KMS-11 (cell line): ENCODE results near the gene RTL10.
"Not testable (repeated sequence)": the region's sequence is repeated elsewhere in the genome, so short reads cannot be mapped to it uniquely, and the experiment has no call there.

Source experiments
- H2AFZ ChIP-seq: fragments of 200-600 bp; sonication (generic); 2 replicates; pipeline ENCODE4 v1.6.1; 2016; ENCODE audit warnings: antibody characterized with exemption, mixed run types, low read depth
- H3K27ac ChIP-seq: fragments of 200-600 bp; sonication (generic); 2 replicates; pipeline ENCODE4 v1.6.1; 2016; ENCODE audit warnings: mild to moderate bottlenecking, mixed run types
- H3K27me3 ChIP-seq: fragments of 200-600 bp; sonication (generic); 2 replicates; pipeline ENCODE4 v1.6.1; 2017; ENCODE audit warnings: mild to moderate bottlenecking, low read depth, mixed run types, moderate library complexity; ENCODE audit not compliant: insufficient read depth
- H3K36me3 ChIP-seq: fragments of 200-600 bp; sonication (generic); 2 replicates; pipeline ENCODE4 v1.6.1; 2017; ENCODE audit warnings: mild to moderate bottlenecking, mixed run types; ENCODE audit not compliant: insufficient read depth
- H3K4me1 ChIP-seq: fragments of 200-600 bp; sonication (generic); 2 replicates; pipeline ENCODE4 v1.6.1; 2016; ENCODE audit warnings: mild to moderate bottlenecking, low read depth, mixed run types; ENCODE audit not compliant: poor library complexity, severe bottlenecking
- H3K4me2 ChIP-seq: fragments of 200-600 bp; sonication (generic); 2 replicates; pipeline ENCODE4 v1.7.0; 2016; ENCODE audit warnings: mild to moderate bottlenecking, mixed run types
- H3K4me3 ChIP-seq: fragments of 200-600 bp; sonication (generic); IDR thresholded peaks from 2 replicates; pipeline ENCODE4 v1.6.1; 2017; ENCODE audit warnings: low read depth, low read length, mixed read lengths; ENCODE audit not compliant: insufficient read depth
- H3K79me2 ChIP-seq: fragments of 200-600 bp; sonication (generic); 2 replicates; pipeline ENCODE4 v1.6.1; 2016; ENCODE audit warnings: low read depth, mixed run types; ENCODE audit not compliant: insufficient read depth
- H3K9ac ChIP-seq: fragments of 200-600 bp; sonication (generic); 2 replicates; pipeline ENCODE4 v1.6.1; 2016; ENCODE audit warnings: mild to moderate bottlenecking, mixed run types
- H4K20me1 ChIP-seq: fragments of 200-600 bp; sonication (generic); 2 replicates; pipeline ENCODE4 v1.6.1; 2016; ENCODE audit warnings: mild to moderate bottlenecking, mixed run types; ENCODE audit not compliant: insufficient read depth
- TF ChIP-seq, protein P1 (sequence below): fragments of 200-600 bp; sonication (generic); conservative IDR thresholded peaks from 2 replicates; pipeline ENCODE4 v1.6.1; 2017; ENCODE audit warnings: low read depth, mild to moderate bottlenecking, antibody characterized with exemption, low read length, moderate library complexity, mixed read lengths

Gene RTL10

DNA sequence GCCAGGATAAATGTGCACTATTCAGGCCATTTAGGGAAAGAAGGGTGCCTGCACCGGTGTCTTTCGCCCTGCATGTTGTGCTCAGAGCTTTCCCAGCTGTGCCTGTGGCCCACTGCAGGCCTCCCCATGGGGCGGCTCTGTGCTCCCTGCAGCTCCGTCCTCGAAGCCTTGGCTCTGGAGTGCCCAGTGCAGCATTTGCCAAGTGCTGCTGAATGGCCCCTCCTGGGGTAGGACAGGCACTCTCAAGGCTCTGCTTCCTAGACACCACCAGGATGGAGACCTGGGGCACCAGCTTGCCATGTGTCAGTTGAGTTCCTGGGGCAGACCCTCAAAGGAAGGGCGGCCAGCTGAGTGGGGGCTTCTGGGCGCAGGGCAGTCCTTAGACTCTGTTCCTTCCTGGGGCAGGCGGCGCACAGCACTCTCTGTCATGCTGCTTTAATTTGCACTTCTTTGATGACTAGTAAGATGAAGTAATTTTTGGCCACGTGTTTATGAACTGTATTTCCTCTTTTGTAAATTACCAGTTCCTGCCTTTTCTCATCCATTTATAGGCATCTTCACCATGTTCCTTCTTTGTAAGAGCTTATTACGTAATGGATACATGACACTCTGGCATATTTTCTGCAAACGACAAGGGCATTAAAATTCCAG lies 32.1 kb upstream of the RTL10 start:
- no peaks in the 10 kb centered on the region for H3K27me3 ChIP-seq
- TF ChIP-seq, protein P1, sequence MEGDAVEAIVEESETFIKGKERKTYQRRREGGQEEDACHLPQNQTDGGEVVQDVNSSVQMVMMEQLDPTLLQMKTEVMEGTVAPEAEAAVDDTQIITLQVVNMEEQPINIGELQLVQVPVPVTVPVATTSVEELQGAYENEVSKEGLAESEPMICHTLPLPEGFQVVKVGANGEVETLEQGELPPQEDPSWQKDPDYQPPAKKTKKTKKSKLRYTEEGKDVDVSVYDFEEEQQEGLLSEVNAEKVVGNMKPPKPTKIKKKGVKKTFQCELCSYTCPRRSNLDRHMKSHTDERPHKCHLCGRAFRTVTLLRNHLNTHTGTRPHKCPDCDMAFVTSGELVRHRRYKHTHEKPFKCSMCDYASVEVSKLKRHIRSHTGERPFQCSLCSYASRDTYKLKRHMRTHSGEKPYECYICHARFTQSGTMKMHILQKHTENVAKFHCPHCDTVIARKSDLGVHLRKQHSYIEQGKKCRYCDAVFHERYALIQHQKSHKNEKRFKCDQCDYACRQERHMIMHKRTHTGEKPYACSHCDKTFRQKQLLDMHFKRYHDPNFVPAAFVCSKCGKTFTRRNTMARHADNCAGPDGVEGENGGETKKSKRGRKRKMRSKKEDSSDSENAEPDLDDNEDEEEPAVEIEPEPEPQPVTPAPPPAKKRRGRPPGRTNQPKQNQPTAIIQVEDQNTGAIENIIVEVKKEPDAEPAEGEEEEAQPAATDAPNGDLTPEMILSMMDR = no peak
- no peaks in the 10 kb centered on the region for H3K36me3 ChIP-seq
- H3K4me2 ChIP-seq = no peak overlapping the region
- H2AFZ ChIP-seq = no peak overlapping the region
- H3K79me2 ChIP-seq = no peaks in the 10 kb centered on the region
- H3K4me1 ChIP-seq = peaks cover 19% of the 10 kb centered on the region
- H3K27ac ChIP-seq = no peak overlapping the region
- H4K20me1 ChIP-seq = no peaks in the 10 kb centered on the region
- H3K9ac ChIP-seq = no peak overlapping the region
- H3K4me3 ChIP-seq = no peak overlapping the region

DNA sequence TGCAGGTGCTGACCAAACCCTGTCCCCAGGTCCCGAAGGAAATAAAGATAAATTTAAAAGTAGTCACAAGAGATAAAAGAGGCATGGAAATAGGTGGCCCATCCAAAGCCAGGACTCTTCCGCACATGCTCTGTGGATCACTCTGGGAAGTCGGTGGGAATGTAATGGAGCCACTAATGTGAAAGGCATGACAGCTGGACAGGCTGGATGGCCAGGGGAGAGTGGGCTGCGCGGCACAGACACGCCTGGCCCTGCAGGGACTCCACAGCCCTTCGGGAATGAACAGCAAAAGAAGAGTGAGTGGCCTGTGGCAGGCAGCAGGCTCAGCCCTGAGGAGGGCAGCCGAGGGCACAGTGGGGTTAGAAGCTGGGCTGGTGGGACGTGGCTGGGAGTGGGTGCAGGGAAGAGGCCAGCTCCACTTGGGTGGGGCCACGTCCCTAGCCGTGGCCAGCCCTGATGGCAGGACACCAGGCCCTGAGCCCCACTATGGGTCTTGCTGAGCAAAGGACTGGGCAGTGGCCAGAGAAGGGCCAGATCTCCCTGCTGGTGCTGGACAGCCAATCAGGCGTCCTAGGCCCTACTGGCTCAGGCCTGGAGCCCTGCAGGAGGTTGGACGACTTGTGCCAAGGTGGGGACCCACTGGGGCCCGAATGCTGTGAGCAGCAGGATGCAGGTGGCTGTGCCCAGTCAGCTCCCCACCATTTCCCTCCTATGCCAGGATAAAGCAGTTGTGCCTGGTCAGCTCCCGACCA lies 31.3 kb upstream of the RTL10 start:
- Histone ChIP-seq H3K4me1 (peaks cover 14% of the 10 kb centered on the region), H3K27ac (no peak overlapping the region), H3K79me2 (no peaks in the 10 kb centered on the region), H3K36me3 (no peaks in the 10 kb centered on the region), H3K9ac (no peak overlapping the region), H3K4me3 (no peak overlapping the region), H4K20me1 (no peaks in the 10 kb centered on the region), H2AFZ (no peak overlapping the region), H3K27me3 (no peaks in the 10 kb centered on the region), H3K4me2 (no peak overlapping the region)
- TF ChIP-seq, protein P1 = no peak

DNA sequence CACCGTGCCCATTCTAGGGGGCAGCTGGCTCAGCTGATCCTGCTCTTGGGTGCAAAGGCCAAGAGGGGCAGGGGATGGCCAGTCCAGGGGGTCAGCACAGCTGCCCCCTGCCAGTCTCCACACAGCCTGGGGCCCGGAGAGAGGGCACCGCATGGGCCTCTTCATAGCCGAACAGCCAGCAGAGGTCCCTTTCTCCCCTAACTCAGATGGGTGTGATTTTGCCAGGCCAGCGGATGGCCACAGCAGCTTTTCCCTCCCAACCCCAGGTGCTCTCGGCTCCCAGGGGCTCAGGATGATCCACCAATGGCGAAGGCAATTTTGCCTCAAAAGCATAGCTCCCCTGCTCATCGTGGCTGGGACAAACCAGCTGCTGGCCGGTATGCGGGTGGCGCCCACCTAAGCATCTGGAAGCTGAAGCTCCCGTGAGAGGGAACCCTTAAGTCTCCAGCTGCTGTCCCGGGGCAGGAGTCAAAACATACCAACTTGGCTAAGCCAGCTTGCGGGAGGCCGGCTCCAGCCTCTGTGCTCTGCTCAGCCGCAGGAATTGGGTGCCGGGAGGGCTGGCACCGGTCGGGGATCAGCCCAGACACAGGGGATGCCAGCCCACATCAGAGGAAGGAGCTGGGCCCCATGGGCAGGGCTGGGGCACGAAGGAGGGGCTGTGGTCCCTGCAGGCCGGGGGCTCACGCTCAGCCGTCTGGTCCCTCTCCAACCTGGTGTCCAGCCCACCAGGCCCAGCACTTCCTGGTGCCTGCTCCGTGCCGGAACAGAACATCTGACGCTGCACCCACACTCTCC lies 30.5 kb upstream of the RTL10 start:
- no peaks in the 10 kb centered on the region for H3K27me3 ChIP-seq
- H3K9ac ChIP-seq = no peak overlapping the region
- no peaks in the 10 kb centered on the region for H3K36me3 ChIP-seq
- no peak overlapping the region for H3K27ac ChIP-seq
- no peak overlapping the region for H2AFZ ChIP-seq
- H3K4me2 ChIP-seq = no peak overlapping the region
- no peak overlapping the region for H3K4me3 ChIP-seq
- H3K4me1 ChIP-seq = peaks cover 6% of the 10 kb centered on the region
- TF ChIP-seq, protein P1 = no peak
- H3K79me2 ChIP-seq = no peaks in the 10 kb centered on the region
- H4K20me1 ChIP-seq = no peaks in the 10 kb centered on the region

DNA sequence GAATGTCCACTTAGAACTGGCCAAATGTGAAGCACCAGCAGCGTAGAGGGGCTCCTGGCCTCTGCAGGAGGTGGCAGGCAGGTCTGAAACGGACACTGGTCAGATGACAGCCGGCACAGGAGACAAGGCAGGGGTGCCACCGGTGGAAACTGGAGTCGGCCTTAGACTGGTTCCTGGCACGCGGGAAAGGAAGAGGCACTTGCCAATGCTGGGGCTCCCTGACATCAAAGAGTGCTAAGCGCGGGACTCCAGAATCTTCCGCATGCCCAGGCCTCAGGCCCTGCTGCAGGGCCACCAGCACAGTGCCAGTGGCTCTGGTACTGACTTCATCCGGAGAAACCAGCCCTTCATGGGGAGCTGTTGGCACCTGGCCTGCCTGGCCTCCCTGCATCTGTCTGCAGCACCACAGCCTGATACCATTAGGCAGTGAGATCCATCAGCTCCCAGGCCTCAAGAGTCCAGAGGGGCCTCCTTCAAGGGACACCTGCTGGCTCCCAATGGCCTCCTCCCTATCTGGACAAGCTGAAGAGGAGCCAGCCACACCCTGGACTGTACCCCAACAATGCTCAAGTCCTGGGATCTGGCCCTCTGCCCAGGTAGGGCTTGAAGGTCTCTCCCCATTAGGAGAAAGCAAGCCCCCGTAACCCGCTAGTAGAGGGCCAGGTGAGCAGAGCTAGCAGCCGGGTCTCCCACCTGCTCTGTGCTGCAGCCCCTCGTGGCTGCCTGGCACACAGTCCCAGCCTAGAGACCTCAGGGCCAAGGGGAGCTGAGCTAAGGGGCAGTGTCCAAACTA lies 29.7 kb upstream of the RTL10 start:
- Histone ChIP-seq H3K4me3 (no peak overlapping the region), H3K9ac (no peak overlapping the region), H3K4me2 (no peak overlapping the region), H3K27ac (no peak overlapping the region), H3K36me3 (no peaks in the 10 kb centered on the region), H4K20me1 (no peaks in the 10 kb centered on the region), H3K79me2 (no peaks in the 10 kb centered on the region), H2AFZ (no peak overlapping the region), H3K27me3 (no peaks in the 10 kb centered on the region), H3K4me1 (no peaks in the 10 kb centered on the region)
- TF ChIP-seq, protein P1 = no peak

DNA sequence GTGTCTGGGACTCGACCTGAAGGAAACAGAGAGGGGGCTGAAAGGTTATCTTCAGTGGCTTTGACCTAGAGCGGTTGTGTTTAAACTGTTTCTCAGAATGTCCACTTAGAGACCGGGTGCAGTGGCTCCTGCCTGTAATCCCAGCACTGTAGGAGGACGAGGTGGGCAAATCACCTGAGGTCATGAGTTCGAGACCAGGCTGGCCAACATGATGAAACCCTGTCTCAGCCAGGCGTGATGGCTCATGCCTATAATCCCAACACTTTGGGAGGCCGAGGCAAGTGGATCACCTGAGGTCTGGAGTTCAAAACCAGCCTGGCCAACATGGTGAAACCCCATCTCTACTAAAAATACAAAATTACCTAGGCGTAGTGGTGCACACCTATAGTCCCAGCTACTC lies 28.8 kb upstream of the RTL10 start:
- not testable (repeated sequence) for H2AFZ ChIP-seq, H3K4me3 ChIP-seq, H3K27me3 ChIP-seq, H3K36me3 ChIP-seq, H3K79me2 ChIP-seq, H3K4me2 ChIP-seq, H3K27ac ChIP-seq, H3K9ac ChIP-seq, H3K4me1 ChIP-seq, H4K20me1 ChIP-seq
